BLaER1 (cell line): ENCODE data around the gene ZMIZ2.
"Not testable (repeated sequence)": the region's sequence is repeated elsewhere in the genome, so short reads cannot be mapped to it uniquely, and the experiment has no call there.

Source experiments
- H3K27ac ChIP-seq: shearing (Covaris generic); formaldehyde crosslinking; 2 replicates; pipeline ENCODE4 v1.8.1; 2022
- H3K27me3 ChIP-seq: shearing (Covaris generic); formaldehyde crosslinking; 2 replicates; pipeline ENCODE4 v1.8.1; 2022
- H3K36me3 ChIP-seq: shearing (Covaris generic); formaldehyde crosslinking; 2 replicates; pipeline ENCODE4 v1.8.1; 2022
- H3K4me1 ChIP-seq: shearing (Covaris generic); formaldehyde crosslinking; 2 replicates; pipeline ENCODE4 v1.8.1; 2022
- H3K4me2 ChIP-seq: shearing (Covaris generic); formaldehyde crosslinking; 2 replicates; pipeline ENCODE4 v1.8.1; 2022
- H3K4me3 ChIP-seq: shearing (Covaris generic); formaldehyde crosslinking; 2 replicates; pipeline ENCODE4 v1.8.1; 2022
- H3K9ac ChIP-seq: shearing (Covaris generic); formaldehyde crosslinking; 2 replicates; pipeline ENCODE4 v1.8.1; 2022
- H3K9me3 ChIP-seq: shearing (Covaris generic); formaldehyde crosslinking; 2 replicates; pipeline ENCODE4 v1.8.1; 2022
- H4K20me1 ChIP-seq: shearing (Covaris generic); formaldehyde crosslinking; 2 replicates; pipeline ENCODE4 v1.8.1; 2022
- Cebpa-rat ChIP-seq: shearing (Covaris generic); IDR thresholded peaks from 2 replicates; pipeline ENCODE4 v1.8.1; 2022

Gene ZMIZ2

GRCh38 chr7:44798649-44799305 lies 50.1 kb downstream of the ZMIZ2 start:
- no peak for TF ChIP-seq Cebpa-rat
- H3K4me3 ChIP-seq: peak overlapping the region; percentile 97
- H3K9me3 ChIP-seq: no peaks in the 10 kb centered on the region
- H3K4me1 ChIP-seq: peaks cover 34% of the 10 kb centered on the region
- peaks cover 60% of the 10 kb centered on the region for H3K36me3 ChIP-seq
- H3K27ac ChIP-seq: no peak overlapping the region
- H3K4me2 ChIP-seq: peak overlapping the region; percentile 99
- H4K20me1 ChIP-seq: peaks cover 66% of the 10 kb centered on the region
- H3K27me3 ChIP-seq: no peaks in the 10 kb centered on the region
- peak overlapping the region; percentile 100 for H3K9ac ChIP-seq

- H3K27me3 ChIP-seq: no peaks in the 10 kb centered on the region
- H3K4me1 ChIP-seq: peaks cover 34% of the 10 kb centered on the region
- peak overlapping the region; percentile 10; the same call in 1 of the 2 replicates for H3K4me2 ChIP-seq
- no peak for TF ChIP-seq Cebpa-rat
- peaks cover 72% of the 10 kb centered on the region for H3K36me3 ChIP-seq
- no peak overlapping the region for H3K9ac ChIP-seq
- H4K20me1 ChIP-seq: peaks cover 78% of the 10 kb centered on the region
- no peak overlapping the region for H3K4me3 ChIP-seq
- no peaks in the 10 kb centered on the region for H3K9me3 ChIP-seq
- no peak overlapping the region for H3K27ac ChIP-seq
Observed at GRCh38 chr7:44799939-44800338, 51.3 kb downstream of the ZMIZ2 start.

- TF ChIP-seq Cebpa-rat: no peak
- Histone ChIP-seq H3K4me3 (no peak overlapping the region), H3K4me1 (peaks cover 29% of the 10 kb centered on the region), H3K4me2 (no peak overlapping the region), H3K9ac (no peak overlapping the region), H3K9me3 (no peaks in the 10 kb centered on the region), H3K27me3 (no peaks in the 10 kb centered on the region), H3K36me3 (peaks cover 81% of the 10 kb centered on the region), H3K27ac (no peak overlapping the region), H4K20me1 (peaks cover 84% of the 10 kb centered on the region)
Observed at GRCh38 chr7:44801890-44802289, 53.2 kb downstream of the ZMIZ2 start.

GRCh38 chr7:44802418-44803025 lies 53.9 kb downstream of the ZMIZ2 start:
- Histone ChIP-seq H4K20me1 (peaks cover 80% of the 10 kb centered on the region), H3K36me3 (peaks cover 81% of the 10 kb centered on the region), H3K9ac (no peak overlapping the region)

GRCh38 chr7:44803828-44804519 lies 55.3 kb downstream of the ZMIZ2 start:
- H4K20me1 ChIP-seq: peaks cover 66% of the 10 kb centered on the region
- peaks cover 68% of the 10 kb centered on the region for H3K36me3 ChIP-seq
- H3K27ac ChIP-seq, H3K4me2 ChIP-seq, H3K27me3 ChIP-seq, H3K4me3 ChIP-seq, H3K9me3 ChIP-seq, H3K9ac ChIP-seq: not testable (repeated sequence)
- peaks cover 16% of the 10 kb centered on the region for H3K4me1 ChIP-seq

More at GRCh38 chr7:44802418-44803025, 53.9 kb downstream of the ZMIZ2 start:
- Histone ChIP-seq H3K4me2 (no peak overlapping the region), H3K9me3 (no peaks in the 10 kb centered on the region), H3K27me3 (no peaks in the 10 kb centered on the region), H3K27ac (no peak overlapping the region), H3K4me3 (no peak overlapping the region), H3K4me1 (peaks cover 29% of the 10 kb centered on the region)
- TF ChIP-seq Cebpa-rat: no peak

GRCh38 chr7:44805950-44806349 lies 57.3 kb downstream of the ZMIZ2 start:
- no peak for TF ChIP-seq Cebpa-rat
- H4K20me1 ChIP-seq: peaks cover 46% of the 10 kb centered on the region
- peaks cover 48% of the 10 kb centered on the region for H3K36me3 ChIP-seq
- no peaks in the 10 kb centered on the region for H3K9me3 ChIP-seq
- H3K4me1 ChIP-seq: no peaks in the 10 kb centered on the region
- H3K9ac ChIP-seq: no peak overlapping the region
- no peak overlapping the region for H3K4me3 ChIP-seq
- no peaks in the 10 kb centered on the region for H3K27me3 ChIP-seq
- no peak overlapping the region for H3K27ac ChIP-seq
- no peak overlapping the region for H3K4me2 ChIP-seq

- Histone ChIP-seq H3K27me3 (no peaks in the 10 kb centered on the region), H3K9me3 (no peaks in the 10 kb centered on the region), H3K4me2 (no peak overlapping the region), H3K36me3 (peaks cover 19% of the 10 kb centered on the region), H3K4me3 (no peak overlapping the region), H3K4me1 (no peaks in the 10 kb centered on the region), H3K27ac (no peak overlapping the region), H4K20me1 (peaks cover 16% of the 10 kb centered on the region), H3K9ac (no peak overlapping the region)
- TF ChIP-seq Cebpa-rat: no peak
Observed at GRCh38 chr7:44808914-44809393, 60.3 kb downstream of the ZMIZ2 start.

GRCh38 chr7:44811093-44811492 lies 62.4 kb downstream of the ZMIZ2 start:
- no peak for TF ChIP-seq Cebpa-rat
- H3K27ac ChIP-seq: no peak overlapping the region
- no peak overlapping the region for H3K4me2 ChIP-seq
- H3K4me1 ChIP-seq: no peaks in the 10 kb centered on the region
- no peaks in the 10 kb centered on the region for H4K20me1 ChIP-seq
- H3K4me3 ChIP-seq: no peak overlapping the region
- H3K27me3 ChIP-seq: no peaks in the 10 kb centered on the region
- 0 out of 2 replicates have a peak, but pooled peaks cover 2% of the 10 kb centered on the region for H3K36me3 ChIP-seq
- H3K9ac ChIP-seq: no peak overlapping the region
- no peaks in the 10 kb centered on the region for H3K9me3 ChIP-seq

GRCh38 chr7:44811571-44811970 lies 62.9 kb downstream of the ZMIZ2 start:
- TF ChIP-seq Cebpa-rat: no peak
- no peak overlapping the region for H3K4me2 ChIP-seq
- no peaks in the 10 kb centered on the region for H3K36me3 ChIP-seq
- H3K27ac ChIP-seq: no peak overlapping the region
- no peak overlapping the region for H3K4me3 ChIP-seq
- H3K9ac ChIP-seq: no peak overlapping the region
- no peaks in the 10 kb centered on the region for H3K4me1 ChIP-seq
- no peaks in the 10 kb centered on the region for H3K9me3 ChIP-seq
- no peaks in the 10 kb centered on the region for H3K27me3 ChIP-seq
- H4K20me1 ChIP-seq: no peaks in the 10 kb centered on the region

- Histone ChIP-seq H3K4me3 (no peak overlapping the region), H3K4me1 (no peaks in the 10 kb centered on the region), H3K4me2 (no peak overlapping the region), H3K27ac (no peak overlapping the region), H4K20me1 (no peaks in the 10 kb centered on the region), H3K27me3 (no peaks in the 10 kb centered on the region), H3K36me3 (no peaks in the 10 kb centered on the region), H3K9me3 (no peaks in the 10 kb centered on the region), H3K9ac (no peak overlapping the region)
- no peak for TF ChIP-seq Cebpa-rat
Observed at GRCh38 chr7:44814919-44815318, 66.3 kb downstream of the ZMIZ2 start.
